ENCODE results near the gene GPR4.

The GPR4 gene

DNA sequence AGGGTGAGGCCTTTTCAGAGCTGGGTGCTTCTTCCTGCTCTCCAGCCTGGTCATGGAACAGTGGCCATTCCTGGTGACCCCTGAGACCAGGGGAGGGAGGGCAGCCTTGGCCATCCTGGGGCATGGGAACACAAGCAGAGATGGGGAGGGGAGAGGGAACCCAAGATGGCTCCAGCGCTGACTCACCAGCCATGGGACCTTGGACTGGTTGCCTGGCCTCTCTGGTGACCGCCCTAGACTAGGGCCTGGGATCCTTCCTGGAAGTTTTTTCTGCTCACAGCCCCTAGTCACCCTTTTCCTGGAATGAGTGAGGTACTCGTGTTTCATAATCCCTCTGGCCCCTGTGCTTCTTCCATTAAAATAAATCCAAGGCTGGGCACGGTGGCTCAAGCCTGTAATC, 14.1 kb downstream of the GPR4 start:
- DNase-seq: no peak

DNA sequence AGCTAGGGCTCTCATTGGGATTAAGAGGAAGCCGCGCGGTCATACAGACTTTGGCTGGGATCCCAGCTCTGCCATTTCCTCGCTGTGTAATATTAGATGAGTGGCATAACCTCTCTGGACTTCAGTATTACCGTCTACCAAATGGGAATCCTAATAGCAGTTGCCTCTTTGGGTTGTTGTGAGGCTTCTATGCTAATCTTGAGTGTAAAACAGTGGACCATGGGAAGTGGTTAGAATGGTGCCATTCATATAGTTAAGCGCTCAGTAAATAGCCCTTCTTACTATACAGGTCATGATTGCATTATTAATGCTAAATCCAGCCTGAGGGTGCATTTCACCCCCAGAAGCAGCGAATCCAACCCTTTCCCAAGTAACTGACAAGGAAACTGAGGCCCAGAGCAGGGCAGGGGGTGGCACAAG, 16.8 kb downstream of the GPR4 start:
- DNase-seq: no peak

DNA sequence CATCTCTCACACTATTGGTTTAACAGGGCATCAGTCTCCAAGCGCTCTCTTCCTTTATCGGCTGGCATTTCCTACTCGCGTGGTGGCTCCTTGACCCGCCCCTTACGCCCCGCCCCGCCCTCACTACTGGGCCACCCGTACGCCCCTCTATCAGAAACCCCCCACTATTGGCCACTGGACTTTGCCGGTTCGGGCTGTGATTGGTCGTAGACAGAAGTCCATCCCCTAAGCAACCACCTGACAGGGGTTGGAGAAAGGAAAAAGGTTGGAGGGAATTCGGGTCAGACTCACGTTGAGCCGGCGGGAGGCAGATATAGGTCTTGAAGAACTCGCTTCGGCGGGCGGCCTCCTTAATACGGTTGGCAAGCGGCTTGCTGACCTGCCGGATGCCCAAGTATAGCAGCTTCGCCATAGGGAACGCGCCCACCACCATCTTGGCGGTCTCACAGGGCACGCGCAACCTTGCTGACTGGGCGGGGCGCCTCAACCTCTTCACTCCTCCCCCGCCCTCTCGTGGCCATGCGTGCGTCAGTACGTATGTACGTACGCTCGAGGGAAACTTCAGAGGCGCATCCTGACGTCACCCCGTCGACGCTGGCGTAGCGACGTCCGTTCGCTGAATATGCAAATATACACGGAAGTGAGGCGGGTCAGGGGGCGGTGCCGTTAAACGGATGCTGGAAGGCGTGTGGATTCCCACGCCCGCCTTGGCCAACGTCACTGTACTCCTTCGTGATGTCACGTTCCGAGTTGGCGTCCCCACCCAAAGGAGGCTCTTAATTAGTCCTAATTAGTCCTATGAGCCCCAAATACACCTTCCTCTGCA, 17.5 kb downstream of the GPR4 start, which contains the start of gene OPA3:
OPA3 (minus strand) TSS at position 471 of the 826 bp plus-strand sequence; CDS start at position 433, 38 bp downstream.
- peak; percentile 100 for DNase-seq

DNA sequence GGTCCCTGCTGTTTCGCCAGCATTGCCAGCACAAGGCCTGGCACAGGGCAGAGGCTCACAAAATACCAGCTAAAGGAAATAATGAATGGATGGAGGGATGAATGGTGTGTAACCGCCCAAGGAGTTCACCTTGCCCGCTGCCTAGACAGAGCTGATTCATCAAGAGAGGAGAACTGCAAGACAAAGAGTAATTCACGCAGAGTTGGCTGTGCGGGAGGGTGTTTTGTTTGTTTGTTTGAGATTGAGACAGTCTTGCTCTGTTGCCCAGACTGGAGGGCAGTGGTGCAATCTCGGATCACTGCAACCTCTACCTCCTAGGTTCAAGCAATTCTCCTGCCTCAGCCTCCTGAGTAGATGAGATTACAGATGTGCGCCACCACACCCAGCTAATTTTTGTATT, 20.4 kb downstream of the GPR4 start:
- DNase-seq: no peak

DNA sequence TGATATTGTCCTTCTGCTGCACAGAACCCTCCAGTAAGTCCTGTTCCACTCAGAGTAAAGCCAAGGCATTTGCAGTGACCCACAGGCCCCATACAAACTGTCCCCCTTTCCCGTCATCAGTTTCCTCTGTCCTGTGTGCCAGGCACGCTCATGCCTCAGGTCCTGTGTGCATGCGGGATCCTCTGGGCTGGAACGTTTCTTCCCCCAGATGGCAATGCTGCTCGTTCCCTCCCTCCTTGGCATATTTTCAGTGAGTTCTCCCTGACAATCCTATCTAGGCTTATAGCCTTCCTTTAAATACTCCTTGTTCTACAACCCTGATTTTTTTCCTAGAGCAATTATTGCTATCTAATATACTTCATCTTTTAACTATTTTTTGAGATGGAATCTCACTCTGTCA, 23.2 kb downstream of the GPR4 start:
- no peak for DNase-seq

DNA sequence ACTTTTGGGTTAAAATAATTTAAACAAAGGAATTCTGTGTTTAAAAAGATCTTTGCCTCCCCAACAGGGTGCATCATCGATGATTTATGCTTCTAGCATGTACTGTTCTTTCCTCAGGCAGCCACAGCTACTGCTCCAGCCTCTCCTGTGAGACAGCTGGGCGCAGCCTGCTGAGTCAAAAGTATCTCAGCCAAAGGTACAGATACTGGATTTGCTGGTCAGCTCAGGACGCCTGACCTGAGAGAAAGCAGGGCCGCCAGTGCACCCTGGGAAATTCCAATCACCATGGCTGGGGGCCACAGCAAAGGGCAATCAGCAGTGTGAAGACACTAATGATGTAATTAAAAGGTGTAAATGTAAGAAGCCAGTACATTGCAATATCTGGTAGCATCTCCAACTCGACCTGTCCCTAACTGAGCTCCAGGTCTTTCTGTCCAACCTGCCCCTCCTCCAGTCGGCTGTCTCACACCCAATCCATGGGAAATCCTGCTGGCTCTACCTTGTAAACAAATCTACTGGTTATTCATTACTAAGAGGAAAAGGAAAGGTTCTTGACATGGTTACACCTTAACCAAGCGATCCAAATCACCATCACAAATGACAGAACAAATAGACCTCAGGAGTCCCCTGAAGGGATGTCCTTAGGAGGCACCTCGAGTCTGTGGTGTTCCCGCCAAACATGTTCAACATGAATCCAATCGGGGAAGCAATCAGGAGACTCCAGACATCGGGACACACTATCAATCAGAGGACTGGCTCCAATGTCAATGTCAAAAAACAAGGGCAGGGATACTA, 24.7 kb downstream of the GPR4 start:
- DNase-seq: peak; percentile 84

DNA sequence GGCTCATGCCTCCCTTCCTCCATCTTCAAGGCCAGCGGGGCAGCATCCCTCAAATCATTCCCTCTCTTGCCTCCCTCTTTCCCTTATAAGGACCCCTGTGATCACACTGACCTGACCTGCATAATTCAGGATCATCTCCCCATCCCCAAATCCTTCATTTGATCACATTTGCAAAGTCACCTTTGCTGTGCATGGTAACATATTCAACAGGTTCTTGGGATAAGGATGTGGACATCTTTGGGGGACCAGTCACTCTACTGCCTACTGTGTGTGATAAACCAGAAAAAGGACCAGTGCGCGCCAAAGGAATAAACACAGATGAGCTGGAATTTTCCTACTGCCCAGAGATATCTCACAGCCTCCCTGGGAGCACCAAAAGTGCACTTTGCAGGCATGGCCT, 25.3 kb downstream of the GPR4 start:
- DNase-seq: no peak

DNA sequence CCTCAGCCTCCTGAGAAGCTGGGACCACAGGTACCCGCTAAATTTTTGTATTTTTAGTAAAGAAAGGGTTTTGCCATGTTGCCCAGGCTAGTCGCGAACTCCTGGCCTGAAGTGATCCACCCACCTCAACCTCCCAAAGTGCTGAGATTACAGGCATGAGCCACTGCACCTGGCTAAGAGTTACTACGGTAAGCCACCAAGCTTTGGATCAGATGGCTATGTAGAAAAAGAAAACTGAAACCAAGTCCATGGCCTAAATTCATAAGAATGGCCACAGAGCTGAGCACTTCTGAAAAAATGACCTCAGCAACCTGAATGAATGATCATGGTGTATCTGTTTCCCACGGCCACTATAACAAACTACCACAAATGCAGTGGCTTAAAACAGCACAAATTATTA, 26.8 kb downstream of the GPR4 start:
- no peak for DNase-seq

DNA sequence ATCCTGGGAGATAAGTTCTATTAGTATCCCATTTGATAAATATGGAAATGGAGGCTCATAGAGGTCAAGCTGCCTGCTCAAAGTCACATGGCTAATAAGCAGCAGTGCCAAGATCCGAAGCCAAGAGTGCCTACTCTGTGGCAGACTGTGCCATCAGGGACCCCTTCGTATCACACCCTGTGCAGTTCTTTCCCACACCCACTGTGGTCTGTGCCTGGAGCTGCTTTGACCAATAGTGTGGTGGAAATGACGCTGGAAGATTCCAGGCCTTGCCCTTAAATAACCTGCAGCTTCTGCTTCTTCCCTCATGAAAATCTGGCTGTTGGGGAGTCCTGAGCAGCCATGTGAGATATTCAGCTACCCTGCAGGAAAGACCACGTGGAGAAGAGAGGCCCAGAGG, 27.5 kb downstream of the GPR4 start:
- no peak for DNase-seq

DNA sequence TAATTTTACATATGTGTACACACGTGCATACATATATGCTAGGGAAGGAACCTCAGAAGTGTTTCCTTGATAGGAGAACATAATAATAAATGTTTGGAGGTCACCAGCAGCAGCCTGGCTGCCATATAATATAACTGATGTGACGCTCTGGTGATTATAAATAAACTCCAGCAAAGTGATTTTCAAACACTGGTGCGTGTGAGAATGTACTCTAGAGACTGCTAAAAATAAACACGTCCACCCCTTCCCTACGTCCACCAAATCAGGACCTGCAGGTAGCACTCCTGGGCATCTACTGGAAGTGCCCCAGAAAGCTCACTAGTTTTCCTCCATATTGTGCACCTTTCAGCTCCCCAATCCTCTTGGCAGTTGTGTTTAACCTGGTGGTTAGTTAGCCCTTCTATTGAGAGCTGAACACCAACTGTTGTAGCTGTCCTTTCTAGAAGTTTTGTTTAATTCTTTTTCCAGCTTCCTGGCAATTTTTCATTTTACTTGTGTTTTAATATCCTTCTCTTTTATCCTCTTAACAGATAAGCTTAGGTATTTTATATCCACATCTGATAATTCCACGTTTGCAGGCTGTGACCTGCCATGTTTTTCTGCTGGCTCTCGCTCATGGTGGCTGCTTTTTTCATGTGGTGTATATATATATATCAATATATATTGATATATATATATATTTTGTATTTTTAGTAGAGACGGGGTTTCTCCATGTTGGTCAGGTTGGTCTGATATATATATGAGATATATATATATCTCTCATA, 30.4 kb downstream of the GPR4 start:
- DNase-seq: no peak

DNA sequence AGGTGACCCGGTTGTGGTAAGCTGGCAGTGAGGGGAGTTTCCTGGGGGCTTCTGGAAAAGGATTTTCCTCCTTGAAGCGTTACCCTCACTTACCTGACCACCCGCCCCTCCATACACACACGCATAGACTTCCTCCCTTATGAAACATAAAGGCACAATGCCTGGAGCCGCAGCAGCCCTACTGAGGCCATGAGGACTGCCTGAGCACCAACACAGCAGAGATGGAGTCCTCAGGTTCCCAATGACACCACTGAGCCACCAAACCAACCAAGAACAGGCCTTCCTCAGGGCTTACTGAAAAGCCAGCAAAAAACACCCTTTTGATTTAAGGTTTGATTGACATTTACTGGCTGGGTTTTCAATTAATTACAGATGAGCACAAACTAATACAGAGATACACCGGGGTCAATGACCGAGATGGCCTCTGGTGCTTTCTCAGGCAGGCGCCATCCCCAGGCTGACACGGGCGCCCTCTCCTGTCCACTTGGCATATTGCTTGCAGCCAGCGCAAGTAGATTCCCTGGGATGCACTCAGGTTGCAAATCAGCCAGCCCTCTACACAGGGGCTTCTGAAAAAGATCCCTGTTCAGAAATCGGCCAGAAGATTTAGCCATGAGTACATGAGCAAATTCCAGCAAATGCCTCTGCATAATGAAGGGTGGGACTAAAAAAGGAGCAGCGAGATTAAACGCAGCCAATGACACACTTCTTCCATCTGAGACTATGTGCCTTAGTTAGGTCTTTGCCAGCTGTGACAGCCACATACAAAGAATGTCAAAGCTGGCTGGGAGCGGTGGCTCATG, 32.2 kb downstream of the GPR4 start:
- DNase-seq: peak; percentile 13

DNA sequence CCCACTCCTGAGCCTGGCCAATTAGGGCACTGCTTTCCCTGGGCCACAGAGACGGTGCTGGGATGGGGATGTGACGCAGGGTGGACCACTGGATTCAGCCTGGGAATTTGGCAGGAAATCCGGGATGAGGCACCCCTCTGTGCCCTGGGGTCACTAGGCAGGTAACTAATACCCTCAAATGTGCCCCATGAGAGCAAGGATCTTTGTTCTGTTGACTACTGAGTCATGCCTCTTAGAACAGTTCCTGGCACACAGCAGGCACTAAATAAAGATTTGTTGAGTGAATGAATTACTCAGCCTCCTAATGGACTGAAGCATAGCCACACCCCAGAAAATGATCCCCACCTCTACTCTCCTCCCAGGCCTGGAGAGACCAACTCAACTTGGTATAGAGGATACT, 33.3 kb downstream of the GPR4 start:
- DNase-seq: peak; percentile 77

DNA sequence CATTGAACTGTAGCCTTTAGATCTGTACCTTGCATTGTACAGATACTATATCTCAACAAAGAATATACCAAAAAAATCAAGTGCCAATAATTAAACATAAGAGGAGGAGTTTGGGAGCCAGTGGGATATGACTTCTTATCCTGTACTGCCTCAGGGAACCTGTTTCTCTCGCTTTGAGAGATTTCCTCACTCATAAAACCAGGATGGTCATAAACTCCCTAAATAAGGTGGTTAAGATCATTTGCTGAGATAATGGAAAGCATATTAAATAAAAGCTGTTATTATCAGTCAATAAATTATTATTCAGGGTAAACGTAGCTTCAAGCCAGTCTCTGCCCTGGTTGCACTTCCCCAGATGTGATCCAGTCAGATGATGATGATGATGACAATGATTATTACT, 34.4 kb downstream of the GPR4 start:
- DNase-seq: no peak

DNA sequence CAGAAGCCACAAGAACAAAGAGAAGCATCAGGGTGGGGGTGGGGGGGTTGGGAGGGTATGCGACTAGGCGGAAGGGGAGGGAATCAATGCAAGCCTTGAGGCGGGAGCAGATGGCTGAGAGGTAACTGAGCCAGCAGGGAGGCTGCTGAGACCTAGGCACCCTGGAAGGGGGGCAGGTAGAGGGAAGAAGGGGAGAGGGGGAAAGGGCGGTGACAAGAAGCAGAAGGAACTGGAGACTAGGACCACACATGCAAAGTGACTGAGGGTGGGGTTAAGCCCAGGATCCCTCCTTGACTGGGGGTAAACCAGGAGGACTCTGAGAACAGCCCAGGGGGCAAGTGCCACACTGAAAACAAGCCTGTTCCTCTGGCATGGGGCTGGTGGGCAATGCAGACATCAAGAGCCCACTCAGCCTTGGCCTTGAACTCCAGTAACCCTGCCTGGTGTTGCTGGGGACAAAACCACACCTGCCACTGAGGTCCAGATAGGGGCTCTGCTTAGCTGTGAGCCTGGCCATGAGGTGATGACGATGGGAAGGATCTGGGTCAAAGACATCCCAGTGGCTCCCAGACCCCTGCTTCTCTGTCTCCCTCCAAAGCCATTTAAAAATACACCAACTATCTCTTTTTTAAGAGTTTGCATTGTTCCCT, 37.8 kb downstream of the GPR4 start:
- DNase-seq: no peak

DNA sequence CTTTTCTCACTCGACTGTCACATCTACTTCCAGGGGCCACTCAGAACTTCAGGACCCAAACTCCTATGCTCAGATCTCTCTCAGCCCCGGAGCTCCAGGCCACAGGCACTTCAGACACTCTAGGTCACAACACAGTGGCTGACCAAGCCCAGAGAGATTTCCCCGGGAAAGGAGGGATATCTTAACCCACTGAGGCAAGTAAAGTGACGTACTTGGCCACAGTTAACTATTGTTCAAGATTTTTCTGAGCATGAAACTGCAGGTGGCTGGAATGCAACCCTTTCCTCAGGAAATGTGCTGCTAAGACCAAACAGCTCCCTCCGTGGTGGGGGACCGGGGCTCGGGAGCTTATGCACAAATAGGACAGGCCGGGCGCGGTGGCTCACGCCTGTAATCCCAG, 41.3 kb downstream of the GPR4 start:
- DNase-seq: no peak

DNA sequence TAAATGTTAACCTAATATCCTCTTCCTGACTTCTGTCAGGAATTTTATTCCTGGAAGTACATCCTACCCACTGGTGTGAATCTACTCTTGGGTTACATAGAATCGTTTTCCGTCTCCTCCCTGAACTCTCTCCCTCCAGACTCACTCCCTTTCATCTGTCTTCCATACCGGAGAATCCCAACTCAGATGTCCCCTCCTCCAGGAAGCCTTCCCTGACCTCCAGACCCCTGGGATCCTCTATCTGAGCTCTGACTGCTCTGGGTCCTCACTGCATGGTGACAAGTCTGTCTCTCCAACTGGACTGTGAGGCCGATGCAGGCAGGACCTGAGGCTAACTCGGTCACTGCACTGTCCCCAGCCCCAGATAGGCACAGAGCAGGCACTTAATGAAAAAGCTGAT, 42.0 kb downstream of the GPR4 start:
- DNase-seq: no peak

DNA sequence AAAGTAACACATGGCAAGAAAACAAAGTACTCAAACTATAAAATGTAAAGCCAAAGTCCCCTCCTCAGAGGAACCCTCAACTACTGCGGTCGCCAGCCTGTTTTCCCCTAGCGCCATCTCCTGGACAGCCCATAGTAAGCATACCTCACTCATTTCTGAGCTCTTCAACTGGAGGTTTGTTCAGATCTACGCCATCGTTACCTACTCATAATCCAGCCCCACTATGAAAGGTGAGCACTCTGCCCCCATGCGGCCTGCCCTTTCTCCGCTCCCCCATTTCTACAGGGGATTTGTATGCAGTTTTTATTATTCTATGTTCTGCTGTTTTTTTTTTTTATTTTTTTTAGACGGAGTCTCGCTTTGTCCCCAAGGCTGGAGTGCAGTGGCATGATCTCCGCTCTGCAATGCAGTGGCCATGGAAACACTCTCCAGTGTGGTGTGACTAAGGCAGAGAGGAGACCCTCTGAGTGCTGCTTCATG, 43.6 kb downstream of the GPR4 start:
- peak; percentile 29 for DNase-seq

DNA sequence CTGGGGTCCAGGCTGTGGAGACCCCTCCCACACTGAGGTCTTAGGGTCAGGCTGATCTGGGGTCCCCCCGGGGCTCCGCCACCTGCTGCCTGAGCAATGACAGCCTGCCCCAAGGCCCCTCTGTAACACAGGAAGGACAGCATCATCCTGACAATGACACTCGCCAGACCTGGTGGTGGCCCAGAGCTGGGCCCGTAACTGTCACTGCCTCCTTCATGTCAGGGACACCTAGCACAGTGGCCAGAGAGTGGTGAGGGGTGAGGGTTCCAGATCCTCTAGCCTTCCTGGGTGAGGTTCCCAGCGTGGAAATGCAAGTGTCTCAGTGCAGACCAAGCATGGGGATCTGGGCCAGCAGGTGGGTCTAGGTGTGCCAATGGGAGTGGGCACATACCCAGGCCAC, 45.2 kb downstream of the GPR4 start:
- no peak for DNase-seq

DNA sequence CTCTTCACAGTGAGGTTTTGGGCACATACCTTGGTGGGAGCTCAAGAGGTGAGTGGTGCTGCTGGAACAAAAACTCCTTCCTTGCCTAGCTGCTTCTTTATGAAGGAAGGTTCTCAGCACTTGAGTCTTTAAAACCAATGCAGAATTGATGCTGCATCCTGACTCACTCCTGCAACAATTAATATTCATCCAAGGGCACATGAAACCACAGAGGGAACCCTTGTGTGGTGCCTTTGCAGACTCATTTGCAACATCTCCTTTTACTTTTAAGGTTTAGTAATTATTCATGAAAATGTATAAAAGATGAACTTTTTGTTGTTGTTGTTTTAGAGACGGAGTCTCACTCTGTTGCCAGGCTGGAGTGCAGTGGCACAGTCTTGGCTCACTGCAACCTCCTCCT, 47.5 kb downstream of the GPR4 start:
- DNase-seq: no peak

DNA sequence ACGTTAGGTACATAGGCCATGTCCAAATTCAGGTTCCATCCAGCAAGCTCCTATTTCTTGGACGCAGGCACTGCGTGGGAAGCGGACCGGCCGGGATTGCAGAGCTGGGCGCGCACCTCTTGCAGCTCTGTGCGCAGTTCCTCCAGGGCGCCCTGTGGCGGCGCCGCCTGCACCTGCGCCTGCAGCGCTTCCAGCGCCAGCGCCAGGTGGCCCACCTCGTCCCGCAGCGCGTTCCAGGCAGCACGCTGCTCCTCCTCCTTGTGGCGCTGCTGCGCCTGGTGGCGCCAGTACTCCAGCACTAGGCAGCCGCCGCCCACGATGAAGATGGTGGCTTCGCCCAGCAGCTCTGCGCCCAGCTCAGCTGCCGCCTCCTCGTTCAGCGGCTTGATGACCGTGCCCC, 48.5 kb downstream of the GPR4 start:
- no peak for DNase-seq

DNA sequence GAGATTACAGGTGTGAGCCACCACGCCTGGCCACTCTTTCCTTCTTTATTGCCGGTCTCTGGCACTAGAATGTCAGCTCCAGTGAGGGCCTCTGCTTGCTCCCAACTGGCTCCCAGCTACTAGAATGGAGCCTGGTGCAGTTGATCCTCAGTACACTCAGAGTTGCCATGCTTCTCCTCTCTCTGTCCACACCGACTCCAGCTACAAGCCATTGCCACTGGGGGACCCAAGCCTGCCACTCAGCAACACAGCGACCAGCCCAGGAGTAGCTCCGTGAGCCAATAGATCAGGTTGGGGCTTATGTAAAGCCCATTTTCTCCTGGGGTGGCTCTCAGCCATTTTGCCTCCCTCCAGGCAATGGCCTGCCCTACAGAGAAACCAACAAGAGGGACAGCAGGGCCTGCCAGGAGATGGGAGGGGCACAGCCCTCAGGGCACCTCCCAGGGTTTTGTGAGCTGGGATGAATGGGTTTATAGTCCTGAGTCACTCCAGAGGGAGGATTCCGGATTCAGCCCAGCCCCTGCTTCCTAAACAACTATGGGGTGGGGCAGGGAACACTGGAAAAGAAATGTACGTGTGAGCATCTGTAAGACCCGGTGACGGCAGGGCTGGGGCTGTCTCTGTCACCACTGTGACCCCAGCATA, 53.9 kb downstream of the GPR4 start:
- no peak for DNase-seq

Measured in fibroblast of skin of right quadriceps (primary cell).